HG03378 (cell line): ENCODE data around the gene COQ2.

ENCODE experiments used
- ATAC-seq: cut with Tn5 transposase; IDR thresholded peaks from one replicate; pipeline ENCODE4 v1.9.1; 2021; ENCODE audit warnings: mild to moderate bottlenecking, moderate library complexity; ENCODE audit not compliant: unreplicated experiment

The COQ2 gene

GRCh38 chr4:83219344-83220331 lies 65.0 kb downstream of the COQ2 start:
- ATAC-seq = no peak

DNA sequence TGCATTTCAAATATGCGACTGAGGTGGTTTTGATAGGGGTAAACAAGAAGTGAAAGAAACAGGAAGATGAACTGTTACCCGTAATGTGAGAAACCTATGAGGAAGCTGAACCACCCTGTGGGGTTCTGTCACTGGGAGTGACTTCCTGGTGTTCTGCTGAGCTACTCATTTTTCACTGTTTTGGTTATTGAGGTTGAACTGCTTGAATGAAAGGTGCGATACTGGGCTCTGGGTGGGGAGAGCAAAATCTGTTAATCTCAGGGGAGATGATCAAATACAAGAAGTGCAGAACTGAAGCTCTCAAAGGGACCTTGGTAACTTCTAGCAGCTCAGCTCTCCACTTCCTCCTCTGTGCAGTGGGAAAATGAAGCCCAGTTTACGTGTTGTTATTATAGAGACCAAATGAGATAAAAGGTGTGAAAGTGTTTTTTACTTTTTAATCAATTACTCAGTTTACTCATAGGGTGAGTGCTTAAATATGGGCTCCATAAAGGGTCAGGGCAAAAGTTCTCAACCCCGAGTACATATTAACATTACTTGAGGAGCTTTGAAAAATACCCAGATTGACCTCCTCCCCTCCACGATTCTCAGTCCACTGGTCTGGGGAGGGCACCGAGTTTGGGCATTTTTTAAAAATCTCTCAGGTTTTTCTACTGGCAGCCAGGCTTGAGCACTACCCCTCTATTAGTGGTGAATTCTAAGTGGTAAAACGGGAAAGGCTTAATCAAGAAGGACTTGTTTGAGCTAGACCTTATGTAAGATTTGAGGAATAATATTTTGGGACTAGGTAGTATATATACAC lies 66.7 kb downstream of the COQ2 start:
- peak; percentile 89 for ATAC-seq

DNA sequence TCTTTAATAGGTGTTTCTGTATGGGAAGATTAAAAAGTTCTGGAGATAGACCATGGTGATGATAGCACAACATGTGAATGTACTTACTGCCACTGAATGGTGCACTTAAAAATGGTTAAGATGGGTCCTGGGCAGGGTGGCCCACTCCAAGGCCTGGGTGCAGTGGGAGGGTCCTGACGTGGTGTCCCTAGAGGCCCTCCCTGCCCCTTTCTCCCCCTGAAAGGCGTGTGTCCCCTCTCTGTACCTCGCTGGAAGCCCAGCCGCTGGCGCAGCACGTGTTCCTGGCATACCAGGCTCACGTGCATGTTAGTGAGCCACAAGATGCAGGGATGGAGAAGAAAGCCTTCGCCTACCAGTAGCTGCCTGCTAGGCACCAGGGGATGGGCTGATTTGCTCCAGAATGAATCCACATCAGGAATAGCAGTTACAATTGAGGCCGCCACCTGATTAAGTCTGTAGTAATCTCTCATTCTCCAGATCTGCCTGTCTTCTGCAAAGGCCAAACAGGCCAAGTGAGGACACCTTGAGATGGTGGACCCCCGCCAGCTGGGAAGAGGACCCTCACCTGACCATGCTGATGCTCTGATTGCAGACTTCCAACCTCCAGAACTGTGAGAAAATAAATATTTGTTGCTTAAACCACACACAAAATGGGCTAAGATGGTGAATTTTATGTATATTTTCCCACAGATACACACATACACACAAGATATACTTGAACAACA lies 67.5 kb downstream of the COQ2 start:
- ATAC-seq = no peak

GRCh38 chr4:83214079-83214478 lies 70.5 kb downstream of the COQ2 start:
- no peak for ATAC-seq
